SK-N-SH (cell line): Measurements from ENCODE around the gene MAT1A. TPM values are rescaled to one million over a fixed set of nuclear protein-coding genes. Genes with fewer than 3 reads are reported as not detected.
"Not testable (repeated sequence)": the region's sequence is repeated elsewhere in the genome, so short reads cannot be mapped to it uniquely, and the experiment has no call there.

Experiments used
- CTCF ChIA-PET: fragments of 300-600, 350-600 bp; formaldehyde crosslinking; extraction: SDS; loops from one replicate; lab custom pipeline; 2021; lab: Yijun Ruan, JAX
- POLR2A ChIA-PET: fragments of 350-600 bp; sonication (Branson Sonifier 250); formaldehyde crosslinking; extraction: SDS; loops from one replicate; lab custom pipeline; 2020; ENCODE audit warnings: antibody characterized with exemption, inconsistent platforms; lab: Yijun Ruan, JAX
- DNase-seq: peaks from one replicate; pipeline ENCODE4 v3.0.0; 2012
- H2AFZ ChIP-seq: fragments of 200-600 bp; sonication (generic); 2 replicates; pipeline ENCODE4 v1.8.1; 2016; ENCODE audit warnings: antibody characterized with exemption, mild to moderate bottlenecking, low read depth
- H3F3A ChIP-seq: fragments of 200-600 bp; sonication (generic); replicated peaks from 2 replicates; pipeline ENCODE3; 2016; ENCODE audit warnings: antibody characterized with exemption, mild to moderate bottlenecking; ENCODE audit not compliant: insufficient read depth
- H3K27ac ChIP-seq, 2 experiments: fragments of 200-500 bp in 1 of 2; fragments of 200-600 bp in 1 of 2; sonication (Bioruptor generic) in 1 of 2; sonication (generic), shearing (Covaris generic) in 1 of 2; 2 replicates each; pipeline versions ENCODE4 v1.5.1 to v1.6.1; 2014 to 2016; ENCODE audit warnings: low read depth in 2 of 2, inconsistent platforms in 1 of 2, low read length in 1 of 2, mild to moderate bottlenecking in 1 of 2, mixed read lengths in 1 of 2
- H3K27me3 ChIP-seq: fragments of 200-600 bp; sonication (generic), shearing (Covaris generic); 2 replicates; pipeline ENCODE4 v1.6.1; 2016; ENCODE audit warnings: mixed run types; ENCODE audit not compliant: insufficient read depth
- H3K36me3 ChIP-seq, 2 experiments: fragments of 200-500 bp in 1 of 2; fragments of 200-600 bp in 1 of 2; sonication (Bioruptor generic) in 1 of 2; sonication (generic) in 1 of 2; replicated peaks in 1 of 2; 2 replicates each; pipeline versions ENCODE3 to v1.5.1; 2014 to 2016; ENCODE audit warnings: low read length in 1 of 2, mild to moderate bottlenecking in 1 of 2; ENCODE audit not compliant: insufficient read depth in 2 of 2, control insufficient read depth in 1 of 2
- H3K4me1 ChIP-seq, 2 experiments: fragments of 200-500 bp in 1 of 2; fragments of 200-600 bp in 1 of 2; sonication (Bioruptor generic) in 1 of 2; sonication (generic), shearing (Covaris generic) in 1 of 2; 2 replicates each; pipeline versions ENCODE4 v1.5.1 to v1.6.1; 2014 to 2016; ENCODE audit warnings: low read depth in 1 of 2, low read length in 1 of 2, mixed run types in 1 of 2; ENCODE audit not compliant: insufficient read depth in 2 of 2, control insufficient read depth in 1 of 2
- H3K4me2 ChIP-seq: fragments of 200-600 bp; sonication (generic), shearing (Covaris generic); 2 replicates; pipeline ENCODE4 v1.6.1; 2017; ENCODE audit warnings: mixed run types
- H3K4me3 ChIP-seq, 2 experiments: fragments of 200-500 bp in 1 of 2; fragments of 200-600 bp in 1 of 2; sonication (Bioruptor generic) in 1 of 2; sonication (generic), shearing (Covaris generic) in 1 of 2; 2 replicates each; pipeline versions ENCODE4 v1.5.1 to v1.8.1; 2014 to 2016; ENCODE audit warnings: low read depth in 2 of 2, inconsistent platforms in 1 of 2, low read length in 1 of 2, mild to moderate bottlenecking in 1 of 2, mixed read lengths in 1 of 2, moderate library complexity in 1 of 2
- H3K79me2 ChIP-seq: fragments of 200-600 bp; sonication (generic); 2 replicates; pipeline ENCODE4 v1.8.1; 2017; ENCODE audit warnings: mild to moderate bottlenecking; ENCODE audit not compliant: insufficient read depth
- H3K9ac ChIP-seq: fragments of 200-600 bp; sonication (generic); 2 replicates; pipeline ENCODE4 v1.6.1; 2017; ENCODE audit warnings: mixed run types
- H3K9me2 ChIP-seq: fragments of 200-600 bp; sonication (generic); 2 replicates; pipeline ENCODE4 v1.6.1; 2017; ENCODE audit warnings: mixed run types
- H3K9me3 ChIP-seq: fragments of 200-600 bp; sonication (generic); 2 replicates; pipeline ENCODE4 v1.6.1; 2017; ENCODE audit warnings: mixed run types, mild to moderate bottlenecking, moderate library complexity
- H4K20me1 ChIP-seq: fragments of 200-600 bp; sonication (generic); 2 replicates; pipeline ENCODE4 v1.6.1; 2017; ENCODE audit warnings: mild to moderate bottlenecking, mixed run types; ENCODE audit not compliant: insufficient read depth
- CHD2 ChIP-seq: fragments of 150-350 bp; IDR thresholded peaks from 2 replicates; pipeline ENCODE4 v1.6.1; 2018; ENCODE audit warnings: low read length; ENCODE audit not compliant: partially characterized antibody
- EZH2phosphoT487 ChIP-seq: fragments of 200-600 bp; sonication (generic); IDR thresholded peaks from 2 replicates; pipeline ENCODE4 v1.6.1; 2017; ENCODE audit warnings: low read depth, mixed run types, mild to moderate bottlenecking, antibody characterized with exemption, moderate library complexity, borderline replicate concordance
- FOXJ3 ChIP-seq: sonication (generic); formaldehyde crosslinking; IDR thresholded peaks from 2 replicates; pipeline ENCODE4 v1.5.1; 2020; ENCODE audit warnings: mild to moderate bottlenecking, missing genetic modification reagents
- GABPA ChIP-seq: IDR thresholded peaks from 2 replicates; pipeline ENCODE4 v1.4.0; 2012; ENCODE audit warnings: low read depth, mild to moderate bottlenecking
- MAX ChIP-seq: IDR thresholded peaks from 2 replicates; pipeline ENCODE4 v1.4.0; 2012; ENCODE audit warnings: low read depth
- NRF1 ChIP-seq: IDR thresholded peaks from 2 replicates; pipeline ENCODE4 v1.6.1; 2012; ENCODE audit warnings: low read depth, mild to moderate bottlenecking, low read length
- RAD21 ChIP-seq: IDR thresholded peaks from 2 replicates; pipeline ENCODE4 v1.6.1; 2012; ENCODE audit warnings: mild to moderate bottlenecking, low read length
- RCOR1 ChIP-seq: fragments of 150-350 bp; IDR thresholded peaks from 2 replicates; pipeline ENCODE4 v1.6.1; 2017; ENCODE audit warnings: antibody characterized with exemption, low read length
- SMC3 ChIP-seq: IDR thresholded peaks from 2 replicates; pipeline ENCODE4 v1.6.1; 2012; ENCODE audit warnings: low read depth, low read length, improper control_type of control experiment
- TAF1 ChIP-seq: IDR thresholded peaks from 2 replicates; pipeline ENCODE4 v1.6.1; 2012; ENCODE audit warnings: low read depth, mild to moderate bottlenecking, low read length, moderate library complexity, borderline replicate concordance
- TCF12 ChIP-seq: IDR thresholded peaks from 2 replicates; pipeline ENCODE4 v1.4.0; 2012
- USF2 ChIP-seq: fragments of 150-350 bp; IDR thresholded peaks from 2 replicates; pipeline ENCODE4 v1.6.1; 2017; ENCODE audit warnings: antibody characterized with exemption, low read length, low read depth, borderline replicate concordance
- ZBTB33 ChIP-seq: IDR thresholded peaks from 2 replicates; pipeline ENCODE4 v1.4.0; 2012; ENCODE audit warnings: low read depth, borderline replicate concordance
- WGBS: methylation state at CpG from one replicate; pipeline ENCODE4 v1.1.6; 2017; ENCODE audit warnings: low lambda C conversion rate; 5-methylcytosine and 5-hydroxymethylcytosine counted together
- polyA plus RNA-seq, 3 experiments: library from polyadenylated mRNA; depleted of rRNA; stranded (reverse); fragments of >200 nt; gene quantifications; 2 replicates each; pipeline ENCODE4 v1.2.3, GENCODE V29; 2012

Gene MAT1A
- polyA plus RNA-seq, 1 of the 3 experiments (the other 2 are of a cell fraction) = 0.03 TPM

GRCh38 chr10:80256798-80257197, 32.7 kb downstream of the MAT1A start:
- POLR2A ChIA-PET, H3K4me2 ChIP-seq, H3K9ac ChIP-seq, H3K27ac ChIP-seq, H3K9me3 ChIP-seq, H3K4me3 ChIP-seq, H3K79me2 ChIP-seq, H3K36me3 ChIP-seq, H3F3A ChIP-seq, H3K27me3 ChIP-seq, H2AFZ ChIP-seq, H3K4me1 ChIP-seq, H4K20me1 ChIP-seq, H3K9me2 ChIP-seq: not testable (repeated sequence)
- CTCF ChIA-PET = interaction anchor here (0.9 to 1.7 kb wide), 2 partner anchors 252 to 652 kb away, joined by 3 read pairs; no protein-coding TSS in a partner anchor
- DNase-seq = peak; percentile 45
- 8% methylated on average over 2 of the region's 4 CpGs for WGBS
- TF ChIP-seq RAD21 = peak; percentile 36; the same call in 1 of the 2 replicates

- H3K9me3 ChIP-seq, H3K4me2 ChIP-seq, H3K36me3 ChIP-seq, H3K79me2 ChIP-seq, H2AFZ ChIP-seq, DNase-seq, H3K27ac ChIP-seq, H3K27me3 ChIP-seq, H4K20me1 ChIP-seq, H3K4me3 ChIP-seq, H3F3A ChIP-seq, H3K9me2 ChIP-seq, H3K4me1 ChIP-seq, CTCF ChIA-PET, POLR2A ChIA-PET, H3K9ac ChIP-seq: not testable (repeated sequence)
- WGBS = no CpG with 5 or more reads among the region's 2 CpGs
These were observed 34.7 kb downstream of the MAT1A start for GRCh38 chr10:80254726-80255125.

- H3K79me2 ChIP-seq, H3K4me2 ChIP-seq, H3K9me3 ChIP-seq, H3K9me2 ChIP-seq, H3K27me3 ChIP-seq, H3F3A ChIP-seq, H4K20me1 ChIP-seq, H2AFZ ChIP-seq, H3K9ac ChIP-seq, POLR2A ChIA-PET, H3K4me3 ChIP-seq, DNase-seq, H3K36me3 ChIP-seq, H3K27ac ChIP-seq, H3K4me1 ChIP-seq: not testable (repeated sequence)
- CTCF ChIA-PET = interaction anchor here (1.2 kb wide), 1 partner anchor 36 kb away, joined by 3 read pairs; the partner anchor contains the start of gene MAT1A
- WGBS = 0% methylated on average over 1 of the region's 1 CpG
These were observed 35.5 kb downstream of the MAT1A start for GRCh38 chr10:80253963-80254271.

GRCh38 chr10:80253266-80253962, 36.0 kb downstream of the MAT1A start:
- Histone ChIP-seq H3K79me2 (no peaks in the 10 kb centered on the region), H4K20me1 (no peaks in the 10 kb centered on the region), H3K4me2 (no peak overlapping the region), H2AFZ (no peak overlapping the region), H3K36me3 (no peaks in the 10 kb centered on the region), H3K4me3 (no peak overlapping the region), H3K9ac (no peak overlapping the region), H3F3A (no peaks in the 10 kb centered on the region), H3K9me2 (no peaks in the 10 kb centered on the region), H3K4me1 (no peaks in the 10 kb centered on the region), H3K27me3 (no peaks in the 10 kb centered on the region), H3K9me3 (no peaks in the 10 kb centered on the region), H3K27ac (no peak overlapping the region)
- WGBS = 15% methylated on average over 5 of the region's 5 CpGs
- DNase-seq = no peak
- ChIA-PET CTCF (interaction anchor here (1.2 to 2.0 kb wide), 2 partner anchors 36 to 110 kb away, joined by 3 to 5 read pairs; partner anchors contain the start of gene MAT1A), POLR2A (no interaction called here)
- TF ChIP-seq CHD2 (no peak), MAX (no peak), FOXJ3 (CRISPR knock-in tag) (no peak), USF2 (no peak), ZBTB33 (no peak), RCOR1 (no peak), TCF12 (no peak), SMC3 (no peak), TAF1 (no peak), EZH2phosphoT487 (no peak), GABPA (no peak), NRF1 (no peak)
